CD4-positive, alpha-beta memory T cell (primary cell): ENCODE measurements around the gene COL5A3. TPM values are rescaled to one million over a fixed set of nuclear protein-coding genes. Genes with fewer than 3 reads are reported as not detected.

ENCODE experiments used
- CTCF ChIA-PET: fragments of 350-600 bp; sonication (Branson Sonifier 250); formaldehyde crosslinking; loops from one replicate; lab custom pipeline; 2021; ENCODE audit warnings: inconsistent platforms; ENCODE audit not compliant: partially characterized antibody; lab: Charles Lee
- POLR2A ChIA-PET: fragments of 350-600 bp; sonication (Branson Sonifier 250); formaldehyde crosslinking; loops from one replicate; lab custom pipeline; 2021; ENCODE audit not compliant: partially characterized antibody; lab: Charles Lee
- DNase-seq, 5 donors: peaks; one replicate each; pipeline versions ENCODE4 v3.0.0 to v3.0.0-alpha.2; 2020 to 2022; ENCODE audit warnings: mixed read lengths in 1 of 5
- H3K27ac ChIP-seq: one replicate; pipeline ENCODE4 v1.7.0; 2013; ENCODE audit warnings: low read depth, low read length
- H3K27me3 ChIP-seq: 2 replicates; pipeline ENCODE4 v1.7.0; 2013; ENCODE audit warnings: mild to moderate bottlenecking, low read length, moderate library complexity; ENCODE audit not compliant: insufficient read depth
- H3K36me3 ChIP-seq: 2 replicates; pipeline ENCODE4 v1.7.0; 2013; ENCODE audit warnings: mild to moderate bottlenecking, low read length, moderate library complexity; ENCODE audit not compliant: insufficient read depth
- H3K4me1 ChIP-seq: 2 replicates; pipeline ENCODE4 v1.7.0; 2013; ENCODE audit warnings: mild to moderate bottlenecking, low read length, moderate library complexity; ENCODE audit not compliant: insufficient read depth
- H3K4me3 ChIP-seq, 2 donors: one replicate each; pipeline ENCODE4 v1.7.0; 2013; ENCODE audit warnings: low read length in 2 of 2, mild to moderate bottlenecking in 1 of 2
- H3K9me3 ChIP-seq, 2 donors: one replicate each; pipeline ENCODE4 v1.7.0; 2013; ENCODE audit warnings: low read length in 2 of 2, control low read depth in 1 of 2; ENCODE audit not compliant: control insufficient read depth in 1 of 2
- H3K27ac Mint-ChIP-seq, 7 donors: one replicate each; pipeline ENCODE4 v1.8.0; 2020 to 2021; ENCODE audit warnings: mixed read lengths in 7 of 7, mild to moderate bottlenecking in 6 of 7, inconsistent platforms in 3 of 7, moderate library complexity in 3 of 7
- H3K27me3 Mint-ChIP-seq, 2 donors: one replicate each; pipeline ENCODE4 v1.8.0; 2020 to 2021; ENCODE audit warnings: mixed read lengths in 2 of 2
- H3K36me3 Mint-ChIP-seq, 2 donors: one replicate each; pipeline ENCODE4 v1.8.0; 2020 to 2021; ENCODE audit warnings: mixed read lengths in 2 of 2, inconsistent platforms in 1 of 2, mild to moderate bottlenecking in 1 of 2
- H3K4me1 Mint-ChIP-seq, 4 donors: one replicate each; pipeline ENCODE4 v1.8.0; 2020 to 2021; ENCODE audit warnings: mixed read lengths in 4 of 4, mild to moderate bottlenecking in 1 of 4
- H3K4me3 Mint-ChIP-seq, 8 donors: one replicate each; pipeline ENCODE4 v1.8.0; 2020 to 2021; ENCODE audit warnings: mixed read lengths in 8 of 8, mild to moderate bottlenecking in 7 of 8, moderate library complexity in 6 of 8, inconsistent platforms in 3 of 8
- H3K9me3 Mint-ChIP-seq, 8 donors: one replicate each; pipeline ENCODE4 v1.8.0; 2020 to 2021; ENCODE audit warnings: mixed read lengths in 8 of 8, mild to moderate bottlenecking in 5 of 8, inconsistent platforms in 3 of 8, moderate library complexity in 1 of 8
- intact Hi-C: fragments of 100-400 bp; cut with micrococcal nuclease; formaldehyde crosslinking; loops from one replicate; pipeline ENCODE4 v1.15.1; 2023
- polyA plus RNA-seq, 2 donors: library from polyadenylated mRNA; unstranded; fragments of 300-500 nt; fragmentation: Illumina TruSeq; gene quantifications; one replicate each; pipeline ENCODE4 v1.2.3, GENCODE V29; 2021
- total RNA-seq, 2 experiments: library from RNA; stranded (reverse); gene quantifications; one replicate each; pipeline ENCODE4 v1.2.3, GENCODE V29; 2021

Gene COL5A3
- total and polyA plus RNA-seq, 4 experiments from 2014 or later, result 0.07 to 4.3 (median 2.0) TPM

DNA sequence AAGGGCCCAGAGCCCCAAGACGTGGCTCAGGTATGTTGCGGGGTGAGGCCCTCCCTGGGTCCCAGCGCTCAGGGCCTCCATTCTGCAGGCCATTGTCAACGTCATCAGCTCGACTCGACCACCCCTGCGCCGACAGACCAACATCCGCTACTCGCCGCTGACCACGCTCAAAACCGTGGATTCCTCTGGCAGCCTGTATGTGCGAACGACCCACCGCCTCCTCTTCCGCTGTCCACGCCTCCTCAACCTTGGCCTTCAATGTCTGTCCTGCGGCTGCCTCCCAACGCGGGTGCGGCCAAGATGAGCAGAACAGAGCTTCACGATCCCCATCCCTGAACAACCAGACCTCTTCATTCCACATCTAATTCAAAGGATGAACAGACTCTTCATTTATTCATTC, 11.1 kb upstream of the COL5A3 start:
- no peaks in the 10 kb centered on the region for H3K27me3 ChIP-seq
- H3K4me1 Mint-ChIP-seq, result no peaks in the 10 kb centered on the region
- DNase-seq, result no peak
- no peaks in the 10 kb centered on the region for H3K36me3 ChIP-seq
- no peaks in the 10 kb centered on the region for H3K4me1 ChIP-seq
- H3K9me3 ChIP-seq, result no peaks in the 10 kb centered on the region
- ChIA-PET CTCF (interaction anchor here (2.0 kb wide), 1 partner anchor 21 kb away, joined by 5 read pairs; no protein-coding TSS in a partner anchor), POLR2A (no interaction called here)
- H3K27ac Mint-ChIP-seq, result peak overlapping the region in 1 of 7 donors; percentile 43
- no peak overlapping the region for H3K27ac ChIP-seq
- no peak overlapping the region for H3K4me3 Mint-ChIP-seq
- H3K4me3 ChIP-seq, result no peak overlapping the region
- intact Hi-C loops, result no loop called here
- H3K9me3 Mint-ChIP-seq, result peaks cover 0 to 2% (median 0%) of the 10 kb centered on the region in 8 donors
- H3K27me3 Mint-ChIP-seq, result peaks cover 3 to 11% of the 10 kb centered on the region in 2 donors
- no peaks in the 10 kb centered on the region for H3K36me3 Mint-ChIP-seq

DNA sequence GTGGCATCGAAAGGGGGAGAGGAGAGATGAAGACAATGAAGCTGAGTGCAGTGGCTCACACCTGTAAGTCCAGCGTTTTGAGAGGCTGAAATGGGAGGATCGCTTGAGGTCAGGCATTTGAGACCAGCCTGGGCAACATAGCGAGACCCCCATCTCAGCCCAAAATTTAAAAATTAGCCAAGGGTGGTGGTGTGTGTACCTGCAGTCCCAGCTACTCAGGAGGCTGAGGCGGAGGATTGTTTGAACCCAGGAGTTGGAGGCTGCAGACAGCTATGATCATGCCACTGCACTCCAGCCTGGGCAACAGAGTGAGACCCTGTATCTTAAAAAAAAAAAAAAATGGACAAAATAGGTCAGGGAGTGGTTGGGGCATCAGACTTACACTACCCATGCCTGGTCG, 10.5 kb upstream of the COL5A3 start:
- H3K36me3 Mint-ChIP-seq, result no peaks in the 10 kb centered on the region
- H3K4me1 Mint-ChIP-seq, result no peaks in the 10 kb centered on the region
- H3K27ac Mint-ChIP-seq, result no peak overlapping the region
- CTCF ChIA-PET, result interaction anchor here (2.0 kb wide), 1 partner anchor 21 kb away, joined by 5 read pairs; no protein-coding TSS in a partner anchor
- Histone ChIP-seq H3K27me3 (no peaks in the 10 kb centered on the region), H3K9me3 (no peaks in the 10 kb centered on the region), H3K36me3 (no peaks in the 10 kb centered on the region), H3K4me3 (no peak overlapping the region), H3K27ac (no peak overlapping the region), H3K4me1 (no peaks in the 10 kb centered on the region)
- peaks cover 3 to 10% of the 10 kb centered on the region in 2 donors for H3K27me3 Mint-ChIP-seq
- DNase-seq, result no peak
- H3K4me3 Mint-ChIP-seq, result no peak overlapping the region
- H3K9me3 Mint-ChIP-seq, result peaks cover 0 to 2% (median 0%) of the 10 kb centered on the region in 8 donors
- POLR2A ChIA-PET, result no interaction called here
- intact Hi-C loops, result no loop called here

DNA sequence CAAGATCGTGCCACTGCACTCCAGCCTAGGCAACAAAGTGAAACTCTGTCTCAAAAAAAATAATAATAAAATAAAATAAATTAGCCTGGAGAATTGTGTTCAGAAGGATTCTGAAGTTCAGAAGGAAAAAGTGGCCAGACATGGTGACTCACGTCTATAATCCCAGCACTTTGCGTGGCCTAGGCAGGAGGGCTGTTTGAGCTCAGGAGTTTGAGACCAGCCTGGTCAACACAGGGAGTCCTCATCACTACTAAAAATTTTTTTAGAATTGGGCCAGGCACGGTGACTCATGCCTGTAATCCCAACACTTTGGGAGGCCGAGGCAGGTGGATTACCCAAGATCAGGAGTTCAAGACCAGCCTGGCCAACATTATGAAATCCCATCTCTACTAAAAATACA, 8.9 kb upstream of the COL5A3 start:
- Mint-ChIP-seq H3K4me1 (no peaks in the 10 kb centered on the region), H3K27ac (no peak overlapping the region), H3K27me3 (peaks cover 3 to 8% of the 10 kb centered on the region in 2 donors), H3K36me3 (no peaks in the 10 kb centered on the region), H3K9me3 (peaks cover 0 to 2% (median 0%) of the 10 kb centered on the region in 8 donors), H3K4me3 (no peak overlapping the region)
- no peak for DNase-seq
- H3K4me3 ChIP-seq, result no peak overlapping the region
- H3K27me3 ChIP-seq, result no peaks in the 10 kb centered on the region
- POLR2A ChIA-PET, result no interaction called here
- H3K36me3 ChIP-seq, result no peaks in the 10 kb centered on the region
- H3K9me3 ChIP-seq, result no peaks in the 10 kb centered on the region
- H3K4me1 ChIP-seq, result no peaks in the 10 kb centered on the region
- CTCF ChIA-PET, result interaction anchor here (1.5 kb wide), 1 partner anchor 10 kb away, joined by 4 read pairs; no protein-coding TSS in a partner anchor
- intact Hi-C loops, result no loop called here
- no peak overlapping the region for H3K27ac ChIP-seq

DNA sequence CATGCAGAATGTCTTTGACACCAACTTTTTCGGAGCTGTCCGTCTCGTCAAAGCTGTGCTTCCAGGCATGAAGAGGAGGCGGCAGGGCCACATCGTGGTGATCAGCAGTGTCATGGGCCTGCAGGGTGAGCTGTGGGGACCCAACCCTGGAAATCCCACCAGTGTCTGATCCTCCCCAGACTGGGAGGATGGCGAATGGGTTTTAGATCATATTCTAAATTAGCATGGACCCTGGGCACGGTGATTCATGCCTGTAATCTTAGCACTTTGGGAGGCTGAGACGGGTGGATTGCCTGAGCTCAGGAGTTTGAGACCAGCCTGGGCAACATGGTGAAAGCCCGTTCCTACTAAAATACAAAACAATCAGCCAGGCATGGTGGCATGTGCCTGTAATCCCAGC, 8.5 kb upstream of the COL5A3 start:
- CTCF ChIA-PET, result interaction anchor here (1.5 kb wide), 1 partner anchor 10 kb away, joined by 4 read pairs; no protein-coding TSS in a partner anchor
- POLR2A ChIA-PET, result no interaction called here

DNA sequence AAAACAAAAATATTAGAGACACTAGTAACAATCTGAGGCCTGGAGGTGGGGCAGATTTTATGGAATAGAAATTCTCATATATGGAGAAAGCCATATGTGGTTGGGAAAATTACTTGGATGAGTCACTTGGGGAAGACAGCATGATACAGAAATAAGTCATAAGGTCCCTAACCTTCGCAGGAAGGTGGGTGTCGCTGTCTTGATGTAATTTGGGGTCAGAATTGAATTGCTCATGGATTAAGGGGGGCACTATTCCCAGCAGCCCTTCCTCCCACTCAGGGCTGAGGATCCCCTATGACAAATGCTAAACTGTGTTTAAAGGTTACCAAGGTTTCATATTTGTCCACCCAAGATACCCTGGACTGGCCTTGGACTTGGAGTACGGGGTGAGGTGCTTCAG, 8.0 kb upstream of the COL5A3 start:
- no peaks in the 10 kb centered on the region for H3K36me3 Mint-ChIP-seq
- ChIA-PET CTCF (interaction anchor here (0.6 to 1.8 kb wide), 2 partner anchors 9 to 102 kb away, joined by 3 to 9 read pairs; no protein-coding TSS in a partner anchor), POLR2A (no interaction called here)
- H3K27me3 Mint-ChIP-seq, result peaks cover 11 to 12% of the 10 kb centered on the region in 2 donors
- no peak overlapping the region for H3K27ac Mint-ChIP-seq
- Histone ChIP-seq H3K4me3 (no peak overlapping the region), H3K4me1 (no peaks in the 10 kb centered on the region), H3K9me3 (no peaks in the 10 kb centered on the region), H3K27me3 (no peaks in the 10 kb centered on the region), H3K36me3 (no peaks in the 10 kb centered on the region), H3K27ac (no peak overlapping the region)
- intact Hi-C loops, result no loop called here
- H3K4me1 Mint-ChIP-seq, result no peaks in the 10 kb centered on the region
- peaks cover 0 to 2% (median 0%) of the 10 kb centered on the region in 8 donors for H3K9me3 Mint-ChIP-seq
- DNase-seq, result no peak
- no peak overlapping the region for H3K4me3 Mint-ChIP-seq

More for the DNA sequence above, 8.5 kb upstream of the COL5A3 start:
- no peaks in the 10 kb centered on the region for H3K36me3 Mint-ChIP-seq
- intact Hi-C loops, result no loop called here
- no peak overlapping the region for H3K27ac Mint-ChIP-seq
- Histone ChIP-seq H3K4me1 (no peaks in the 10 kb centered on the region), H3K4me3 (no peak overlapping the region), H3K36me3 (no peaks in the 10 kb centered on the region), H3K27ac (no peak overlapping the region), H3K27me3 (no peaks in the 10 kb centered on the region), H3K9me3 (no peaks in the 10 kb centered on the region)
- H3K4me3 Mint-ChIP-seq, result no peak overlapping the region
- H3K4me1 Mint-ChIP-seq, result no peaks in the 10 kb centered on the region
- H3K9me3 Mint-ChIP-seq, result peaks cover 0 to 2% (median 0%) of the 10 kb centered on the region in 8 donors
- H3K27me3 Mint-ChIP-seq, result peaks cover 7 to 10% of the 10 kb centered on the region in 2 donors
- DNase-seq, result no peak

DNA sequence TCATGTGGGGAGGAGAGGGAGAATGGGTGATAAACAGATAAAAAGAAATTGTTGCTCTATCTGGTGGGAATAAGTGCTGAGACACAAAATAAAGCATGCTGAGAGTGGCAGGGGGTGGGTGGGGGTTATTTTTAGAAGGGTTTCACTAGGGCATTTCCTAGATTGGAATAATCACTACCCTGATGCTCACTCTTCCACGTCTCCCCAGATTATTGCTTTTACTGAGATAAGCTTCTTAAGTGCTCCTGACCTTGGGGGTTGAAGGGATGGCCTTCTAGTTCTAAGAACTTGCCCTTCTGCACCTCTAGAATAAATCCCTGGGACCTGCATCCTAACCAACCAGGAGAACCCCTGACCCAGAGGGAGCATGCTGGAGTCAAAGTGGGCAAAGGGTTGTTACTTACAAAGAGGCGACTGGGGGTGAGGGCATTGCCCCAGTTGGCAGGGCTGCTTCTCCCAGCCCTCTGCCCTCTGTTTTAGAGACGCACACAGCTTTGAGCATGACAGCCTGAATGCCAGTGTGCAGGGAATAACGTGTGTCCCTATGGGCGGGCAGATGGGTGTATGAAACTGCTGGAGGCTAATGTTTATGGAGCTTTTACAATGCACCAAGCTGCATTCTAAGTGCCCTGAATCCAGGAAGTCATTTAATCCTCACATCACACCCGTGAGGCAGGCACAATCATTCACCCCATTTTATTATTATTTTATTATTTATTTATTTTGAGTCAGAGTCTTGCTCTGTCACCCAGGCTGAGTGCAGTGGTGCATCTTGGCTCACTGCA, 3.7 kb upstream of the COL5A3 start:
- H3K4me1 ChIP-seq, result peaks cover 11% of the 10 kb centered on the region
- H3K4me3 Mint-ChIP-seq, result no peak overlapping the region
- intact Hi-C loops, result no loop called here

DNA sequence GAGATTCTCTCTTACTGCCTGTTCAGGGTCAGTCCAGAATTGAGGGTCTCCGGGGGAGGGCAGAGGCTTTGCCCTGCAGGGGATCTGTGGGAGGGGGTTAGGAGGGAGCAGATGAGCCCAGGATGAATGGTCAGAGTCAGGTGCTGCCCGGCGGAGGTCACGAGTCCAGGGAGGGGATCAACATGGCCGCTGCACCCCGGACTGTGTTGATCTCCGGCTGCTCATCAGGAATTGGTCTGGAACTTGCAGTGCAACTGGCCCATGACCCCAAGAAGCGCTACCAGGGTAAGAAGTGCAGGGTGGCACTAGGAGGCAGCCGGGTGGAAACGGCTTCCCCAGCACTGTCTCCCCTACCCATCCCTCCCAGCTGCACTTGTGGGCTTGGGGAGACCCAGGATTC, 3.0 kb upstream of the COL5A3 start, which contains the start of gene RDH8:
Gene RDH8, plus strand, starts transcription at position 168 of the 400 bp plus-strand sequence. Its CDS starts 15 bp downstream, at position 183.
- DNase-seq, result no peak
- Histone ChIP-seq H3K27ac (no peak within 1 kb of the TSS), H3K27me3 (peaks cover 14% of the 10 kb centered on the region), H3K4me3 (no peak within 1 kb of the TSS), H3K4me1 (peaks cover 15% of the 10 kb centered on the region), H3K9me3 (no peaks in the 10 kb centered on the region), H3K36me3 (no peaks in the 10 kb centered on the region)
- Mint-ChIP-seq H3K36me3 (no peaks in the 10 kb centered on the region), H3K27me3 (peaks cover 27 to 28% of the 10 kb centered on the region in 2 donors), H3K4me3 (peak within 1 kb of the TSS in 1 of 8 donors; percentile 31), H3K4me1 (peaks cover 7 to 19% (median 16%) of the 10 kb centered on the region in 4 donors), H3K27ac (peak within 1 kb of the TSS in 2 of 7 donors; percentile 12 to 57), H3K9me3 (peaks cover 0 to 7% (median under 1%) of the 10 kb centered on the region in 8 donors)
- POLR2A ChIA-PET, result interaction anchor here (0.5 kb wide), 1 partner anchor 83 kb away, joined by 3 read pairs; no protein-coding TSS in a partner anchor
- intact Hi-C loops, result no loop called here
- CTCF ChIA-PET, result no interaction called here

More for the DNA sequence above, 3.7 kb upstream of the COL5A3 start:
- H3K36me3 Mint-ChIP-seq, result no peaks in the 10 kb centered on the region
- no peak overlapping the region for H3K27ac ChIP-seq
- H3K4me3 ChIP-seq, result no peak overlapping the region
- H3K4me1 Mint-ChIP-seq, result peaks cover 4 to 12% (median 10%) of the 10 kb centered on the region in 4 donors
- ChIA-PET POLR2A (interaction anchor here (0.5 kb wide), 1 partner anchor 82 kb away, joined by 3 read pairs; no protein-coding TSS in a partner anchor), CTCF (no interaction called here)
- peaks cover 0 to 4% (median under 1%) of the 10 kb centered on the region in 8 donors for H3K9me3 Mint-ChIP-seq
- H3K27me3 ChIP-seq, result peaks cover 8% of the 10 kb centered on the region
- H3K27ac Mint-ChIP-seq, result no peak overlapping the region
- peaks cover 20 to 22% of the 10 kb centered on the region in 2 donors for H3K27me3 Mint-ChIP-seq
- no peaks in the 10 kb centered on the region for H3K9me3 ChIP-seq
- no peaks in the 10 kb centered on the region for H3K36me3 ChIP-seq
- no peak for DNase-seq
